K562 (cell line): ENCODE results near the gene GIPR. TPM values are rescaled to one million over a fixed set of nuclear protein-coding genes. Genes with fewer than 3 reads are reported as not detected.

Source experiments
- ATAC-seq: fragments of 200-7000 bp; cut with Tn5 transposase; 3 replicates; pipeline ENCODE4 v1.9.1; 2020; ENCODE audit warnings: moderate library complexity
- Bru-seq: library from RNA; stranded (reverse); fragments of 400-500 nt; gene quantifications from one replicate; lab custom pipeline; 2021; lab: Mats Ljungman, UMichigan
- BruChase-seq, 2 experiments: library from RNA; stranded (reverse); fragments of 400-500 nt; gene quantifications; one replicate each; lab custom pipeline; 2021; lab: Mats Ljungman, UMichigan
- BruUV-seq: library from RNA; stranded (reverse); fragments of 400-500 nt; replicated peaks from 2 replicates; lab custom pipeline; 2021; lab: Mats Ljungman, UMichigan
- CTCF ChIA-PET: fragments of 300-600 bp; formaldehyde crosslinking; extraction: SDS; loops from one replicate; lab custom pipeline; 2021; ENCODE audit warnings: low intra/inter-chr PET ratio; lab: Yijun Ruan, JAX
- POLR2A ChIA-PET: fragments of 300-600, 350-650 bp; sonication (Branson Sonifier 250); formaldehyde crosslinking; extraction: SDS; loops from one replicate; lab custom pipeline; 2021; ENCODE audit warnings: antibody characterized with exemption, inconsistent platforms; lab: Yijun Ruan, JAX
- DNase-seq, 4 experiments: peaks; one replicate each; pipeline versions ENCODE4 v3.0.0 to v3.0.0-alpha.2; 2011 to 2018; ENCODE audit warnings: low spot score in 3 of 4, mixed read lengths in 3 of 4; ENCODE audit errors: extremely low read depth in 1 of 4
- FAIRE-seq: peaks from 2 replicates; lab custom pipeline; 2011; peaks lifted over from hg19 to GRCh38; lab: Jason Lieb, UNC
- H2AFZ ChIP-seq: 2 replicates; pipeline ENCODE4 v1.6.0; 2011; ENCODE audit warnings: low read depth, low read length, control low read depth, inconsistent platforms
- H3K27ac ChIP-seq: fragments of 200-600 bp; 3 replicates; pipeline ENCODE4 v1.8.0; 2011; ENCODE audit warnings: low read depth, mild to moderate bottlenecking, control low read depth, inconsistent platforms, low read length, moderate library complexity, mixed read lengths; ENCODE audit errors: extremely low read depth
- H3K27me3 ChIP-seq, 2 experiments: fragments of 300-600 bp in 1 of 2; 2 replicates in 1 of 2; 3 replicates in 1 of 2; pipeline versions ENCODE4 v1.6.0 to v1.8.0; 2011; ENCODE audit warnings: inconsistent platforms in 2 of 2, low read length in 2 of 2, mild to moderate bottlenecking in 1 of 2, mixed read lengths in 1 of 2, moderate library complexity in 1 of 2; ENCODE audit not compliant: control insufficient read depth in 2 of 2, insufficient read depth in 2 of 2
- H3K36me3 ChIP-seq: fragments of 300-600 bp; 3 replicates; pipeline ENCODE4 v1.8.0; 2011; ENCODE audit warnings: mild to moderate bottlenecking, low read length, inconsistent platforms; ENCODE audit not compliant: control insufficient read depth, insufficient read depth
- H3K4me1 ChIP-seq, 2 experiments: fragments of 200-600 bp in 1 of 2; replicated peaks in 1 of 2; 2 replicates in 1 of 2; 3 replicates in 1 of 2; pipeline versions ENCODE4 v1.5.1 to v1.8.0; 2011; ENCODE audit warnings: inconsistent platforms in 2 of 2, low read length in 2 of 2, mild to moderate bottlenecking in 1 of 2, mixed read lengths in 1 of 2, moderate library complexity in 1 of 2; ENCODE audit not compliant: control insufficient read depth in 2 of 2, insufficient read depth in 2 of 2
- H3K4me2 ChIP-seq: 2 replicates; pipeline ENCODE4 v1.6.1; 2011; ENCODE audit warnings: low read length, control low read depth, inconsistent platforms, mixed read lengths; ENCODE audit not compliant: insufficient read depth
- H3K4me3 ChIP-seq: fragments of 200-600 bp; sonication (generic), shearing (Covaris generic); 2 replicates; pipeline ENCODE4 v1.5.1; 2016; ENCODE audit warnings: control low read depth, inconsistent platforms
- H3K79me2 ChIP-seq: fragments of 200-600 bp; 3 replicates; pipeline ENCODE4 v1.8.0; 2011; ENCODE audit warnings: low read length, inconsistent platforms; ENCODE audit not compliant: control insufficient read depth, insufficient read depth
- H3K9ac ChIP-seq, 2 experiments: 2 replicates each; pipeline versions ENCODE4 v1.6.0 to v1.6.1; 2011; ENCODE audit warnings: low read depth in 2 of 2, low read length in 2 of 2, control low read depth in 1 of 2, inconsistent platforms in 1 of 2, mild to moderate bottlenecking in 1 of 2, mixed read lengths in 1 of 2; ENCODE audit not compliant: insufficient read depth in 1 of 2
- H3K9me1 ChIP-seq: one replicate; pipeline ENCODE4 v1.6.0; 2011; ENCODE audit warnings: inconsistent platforms, mild to moderate bottlenecking, low read length, moderate library complexity; ENCODE audit not compliant: control insufficient read depth, insufficient read depth
- H3K9me3 ChIP-seq: replicated peaks from 2 replicates; pipeline ENCODE4 v1.5.1; 2011; ENCODE audit warnings: low read depth, low read length, inconsistent platforms; ENCODE audit not compliant: control insufficient read depth, insufficient read depth
- H4K20me1 ChIP-seq: replicated peaks from 2 replicates; pipeline ENCODE4 v1.6.1; 2011; ENCODE audit warnings: low read length, inconsistent platforms, mixed read lengths; ENCODE audit not compliant: control insufficient read depth, insufficient read depth
- ATF3 ChIP-seq, 2 experiments: fragments of 450-650 bp in 1 of 2; sonication (generic) in 1 of 2; formaldehyde crosslinking in 1 of 2; IDR thresholded peaks in 1 of 2; conservative IDR thresholded peaks in 1 of 2; 2 replicates each; pipeline versions ENCODE4 v1.6.1 to v1.8.1; 2016 to 2023; ENCODE audit warnings: mild to moderate bottlenecking in 2 of 2, moderate library complexity in 2 of 2, inconsistent platforms in 1 of 2, missing genetic modification reagents in 1 of 2
- BHLHE40 ChIP-seq: IDR thresholded peaks from 2 replicates; pipeline ENCODE4 v1.6.1; 2011; ENCODE audit warnings: low read length, improper control_type of control experiment
- CHD1 ChIP-seq: fragments of 200-600 bp; sonication (generic); IDR thresholded peaks from one replicate; pipeline ENCODE4 v1.6.1; 2012; ENCODE audit warnings: mild to moderate bottlenecking, moderate library complexity, low read length, inconsistent platforms
- CREM ChIP-seq: IDR thresholded peaks from 2 replicates; pipeline ENCODE4 v1.6.1; 2014; ENCODE audit warnings: antibody characterized with exemption, low read depth
- ESRRA ChIP-seq: fragments of 450-650 bp; IDR thresholded peaks from 2 replicates; pipeline ENCODE4 v1.6.1; 2014; ENCODE audit warnings: low read depth, mild to moderate bottlenecking, moderate library complexity, borderline replicate concordance
- PBX2 ChIP-seq, 2 experiments: IDR thresholded peaks in 1 of 2; conservative IDR thresholded peaks in 1 of 2; 2 replicates each; pipeline ENCODE4 v1.6.1; 2016; ENCODE audit warnings: low read depth in 2 of 2, mild to moderate bottlenecking in 1 of 2, missing compliant biosample characterization in 1 of 2, missing genetic modification characterization in 1 of 2, moderate library complexity in 1 of 2
- SMAD3 ChIP-seq: fragments of 450-650 bp; formaldehyde crosslinking; conservative IDR thresholded peaks from 2 replicates; pipeline ENCODE4 v1.4.0; 2020; ENCODE audit warnings: mild to moderate bottlenecking
- SMARCE1 ChIP-seq: fragments of 450-650 bp; IDR thresholded peaks from 2 replicates; pipeline ENCODE4 v1.7.1; 2016; ENCODE audit warnings: mild to moderate bottlenecking
- ZNF766 ChIP-seq: fragments of 200-800 bp; sonication (Bioruptor generic); conservative IDR thresholded peaks from 2 replicates; pipeline ENCODE4 v1.6.1; 2016; ENCODE audit warnings: missing genetic modification characterization, missing compliant biosample characterization
- WGBS: fragments of 100-300 bp; shearing (Covaris generic); methylation state at CpG from one replicate; pipeline ENCODE4 v1.1.6; 2016; ENCODE audit warnings: low coverage, mixed read lengths; ENCODE audit not compliant: insufficient coverage; ENCODE audit errors: missing lambda C conversion rate; 5-methylcytosine and 5-hydroxymethylcytosine counted together
- in situ Hi-C: fragments of 300-500 bp; cut with MboI; formaldehyde crosslinking; loops from 4 replicates; pipeline ENCODE4 v1.15.0; 2018; ENCODE audit warnings: inconsistent platforms, mixed read lengths
- intact Hi-C: fragments of 100-400 bp; cut with micrococcal nuclease; formaldehyde crosslinking; loops from 2 replicates; pipeline ENCODE4 v1.14.2; 2022
- long read RNA-seq, 3 experiments: library from polyadenylated mRNA in 2 of 3; library from RNA in 1 of 3; unstranded in 2 of 3; stranded (forward) in 1 of 3; transcript quantifications; one replicate each; pipeline ENCODE4 v2.0.0, GENCODE V29; 2019 to 2022
- polyA minus RNA-seq, 3 experiments: library from RNA; depleted of rRNA, polyadenylated mRNA; stranded (reverse); fragments of >200 nt; gene quantifications; 2 replicates each; pipeline ENCODE4 v1.2.3, GENCODE V29; 2011
- polyA plus RNA-seq, 8 experiments: library from polyadenylated mRNA; depleted of rRNA in 4 of 8; stranded (reverse) in 5 of 8; unstranded in 3 of 8; fragments of >200 nt; fragmentation: Nextera tagmentation in 2 of 8; fragmentation: Illumina TruSeq in 1 of 8; extraction: Ambion mirVana in 2 of 8; extraction: Trizol in 1 of 8; gene quantifications; 2 replicates each; pipeline versions ENCODE4 v1.2.1 to v1.2.3, GENCODE V29; 2011 to 2014; ENCODE audit warnings: inconsistent platforms in 1 of 8, missing spikeins in 1 of 8
- total RNA-seq, 7 experiments: library from RNA; depleted of rRNA in 6 of 7; stranded (reverse); fragments of >200 nt in 6 of 7; fragmentation: Illumina TruSeq in 2 of 7; extraction: Trizol in 2 of 7; gene quantifications; 2 replicates each; pipeline versions ENCODE4 v1.2.1 to v1.2.3, GENCODE V29; 2011 to 2021; ENCODE audit warnings: low replicate concordance in 1 of 7

The GIPR gene, protein sequence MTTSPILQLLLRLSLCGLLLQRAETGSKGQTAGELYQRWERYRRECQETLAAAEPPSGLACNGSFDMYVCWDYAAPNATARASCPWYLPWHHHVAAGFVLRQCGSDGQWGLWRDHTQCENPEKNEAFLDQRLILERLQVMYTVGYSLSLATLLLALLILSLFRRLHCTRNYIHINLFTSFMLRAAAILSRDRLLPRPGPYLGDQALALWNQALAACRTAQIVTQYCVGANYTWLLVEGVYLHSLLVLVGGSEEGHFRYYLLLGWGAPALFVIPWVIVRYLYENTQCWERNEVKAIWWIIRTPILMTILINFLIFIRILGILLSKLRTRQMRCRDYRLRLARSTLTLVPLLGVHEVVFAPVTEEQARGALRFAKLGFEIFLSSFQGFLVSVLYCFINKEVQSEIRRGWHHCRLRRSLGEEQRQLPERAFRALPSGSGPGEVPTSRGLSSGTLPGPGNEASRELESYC
- 167 and 311 TPM in 2 replicates for total RNA-seq (2011; cell fraction: chromatin; rRNA removed; ENCODE audit: low replicate concordance)
- total RNA-seq (2011; cell fraction: nucleolus; rRNA removed): 156 and 157 TPM in 2 replicates
- total RNA-seq (2011; cell fraction: nucleoplasm; rRNA removed): 157 and 215 TPM in 2 replicates
- total RNA-seq (2014; rRNA removed): 12.7 and 14.9 TPM in 2 replicates
- 13.4 and 13.6 TPM in 2 replicates for total RNA-seq (2014; rRNA removed; fragmentation: Illumina TruSeq; extraction: Trizol)
- 19.6 and 19.8 TPM in 2 replicates for total RNA-seq (2015; rRNA removed; fragmentation: Illumina TruSeq; extraction: Trizol)
- total RNA-seq (2021): 21.7 and 24.4 TPM in 2 replicates
- 10.7 and 14.0 TPM in 2 replicates for polyA plus RNA-seq (2011; rRNA removed)
- 5.8 and 6.6 TPM in 2 replicates for polyA plus RNA-seq (2011; cell fraction: cytosol; rRNA removed)
- polyA plus RNA-seq (2011; cell fraction: nucleus; rRNA removed): 109 and 181 TPM in 2 replicates
- polyA plus RNA-seq (2012): 31.1 and 55.4 TPM in 2 replicates
- polyA plus RNA-seq (2014; fragmentation: Illumina TruSeq; extraction: Trizol): 12.7 and 16.9 TPM in 2 replicates
- polyA plus RNA-seq (2014; fragmentation: Nextera tagmentation; extraction: Ambion mirVana): 1 to 10 TPM; 2.2 to 2.5 TPM
- 26.3 and 26.8 TPM in 2 replicates for polyA plus RNA-seq (2014; rRNA removed)
- 13.2 and 19.1 TPM in 2 replicates for polyA minus RNA-seq (2011; rRNA and poly(A)+ RNA removed)
- 7.3 and 11.5 TPM in 2 replicates for polyA minus RNA-seq (2011; cell fraction: cytosol; rRNA and poly(A)+ RNA removed)
- polyA minus RNA-seq (2011; cell fraction: nucleus; rRNA and poly(A)+ RNA removed): 49.4 and 54.7 TPM in 2 replicates
- Bru-seq, nascent RNA: percentile 80 among the genes with signal in this experiment
- BruChase-seq, experiment 1, labeled RNA remaining after a 2-hour chase: percentile 67 among the genes with signal in this experiment
- BruChase-seq, experiment 2, labeled RNA remaining after a 6-hour chase: percentile 63 among the genes with signal in this experiment
- long read RNA-seq, experiment 1, partial matches to known transcripts: 2 of 17 reads
- long read RNA-seq, experiment 1, other reads (novel, unspliced or antisense): 15 of 17 reads
- long read RNA-seq, experiment 2, partial matches to known transcripts: 0 of 5 reads
- long read RNA-seq, experiment 2, other reads (novel, unspliced or antisense): 5 of 5 reads
- long read RNA-seq, experiment 3, partial matches to known transcripts: 0 of 1 reads
- long read RNA-seq, experiment 3, other reads (novel, unspliced or antisense): 1 of 1 reads

DNA sequence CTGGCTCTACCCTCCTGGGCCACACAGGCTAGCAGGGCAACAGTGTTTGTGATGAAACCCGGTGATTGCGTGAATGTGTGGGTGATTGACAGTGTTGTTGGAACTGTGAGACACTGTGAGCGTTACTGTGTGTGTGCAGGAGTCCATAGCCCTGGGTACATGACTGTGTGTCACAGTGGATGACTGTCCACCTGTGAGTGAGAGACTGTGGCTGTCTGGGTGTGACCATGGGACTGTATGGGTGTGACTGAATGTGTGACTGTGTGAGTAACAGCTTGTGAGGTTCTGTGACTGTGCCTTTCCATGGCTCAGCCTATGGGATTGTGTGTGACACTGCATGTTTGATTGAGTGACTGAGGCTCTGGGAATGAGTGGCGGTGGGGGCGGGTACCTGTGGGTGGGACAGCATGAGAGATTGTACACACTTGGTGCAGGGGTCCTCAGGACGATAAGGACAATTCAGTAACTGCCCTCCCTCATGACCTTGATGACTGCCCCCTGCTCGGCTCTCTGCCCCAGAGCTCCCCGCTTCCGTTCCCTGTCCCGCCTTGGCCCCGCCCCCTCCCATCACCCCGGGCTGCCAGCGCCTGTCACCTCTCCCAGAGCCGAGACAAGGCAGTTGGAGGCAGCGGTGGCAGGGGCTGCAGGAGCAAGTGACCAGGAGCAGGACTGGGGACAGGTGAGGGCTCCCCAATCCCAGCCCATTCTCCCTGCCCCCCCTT is at the start of gene GIPR:
TSS of gene GIPR (plus strand) at position 602 of the 722 bp plus-strand sequence. CDS start 1,300 bp downstream, outside the sequence.
- H3K9me1 ChIP-seq: no peaks in the 10 kb centered on the region
- FAIRE-seq: peak; percentile 87
- ChIA-PET CTCF (interaction anchor here (0.6 kb wide), 1 partner anchor 14 kb away, joined by 3 read pairs; no protein-coding TSS in a partner anchor), POLR2A (interaction anchor here (0.6 to 2.7 kb wide), 8 partner anchors 9 to 227 kb away, joined by 3 to 7 read pairs (median 4); no protein-coding TSS in a partner anchor)
- H4K20me1 ChIP-seq: peaks cover 3% of the 10 kb centered on the region; the same call in 1 of the 2 replicates
- peak within 1 kb of the TSS; percentile 91 for H3K4me2 ChIP-seq
- DNase-seq: peak; percentile 88 to 91 (median 88)
- no peaks in the 10 kb centered on the region; a peak in 1 of 5 replicates for H3K27me3 ChIP-seq
- peak within 1 kb of the TSS; percentile 58 for H3K4me3 ChIP-seq
- peak; percentile 68 for ATAC-seq
- intact Hi-C loops: no loop called here
- no peaks in the 10 kb centered on the region for H3K9me3 ChIP-seq
- H3K36me3 ChIP-seq: peaks cover 15% of the 10 kb centered on the region
- peaks cover 33% of the 10 kb centered on the region for H3K79me2 ChIP-seq
- peak within 1 kb of the TSS; percentile 88 to 97 for H3K9ac ChIP-seq
- H2AFZ ChIP-seq: peak within 1 kb of the TSS; percentile 99
- no TSS peak for BruUV-seq
- under 1% methylated on average over 7 of the region's 15 CpGs for WGBS
- H3K4me1 ChIP-seq: peaks cover 16 to 40% of the 10 kb centered on the region in 2 experiments; a peak in 4 of 5 replicates
- in situ Hi-C loops: no loop called here
- H3K27ac ChIP-seq: peak within 1 kb of the TSS; percentile 92
- peak; percentile 90 for TF ChIP-seq ESRRA
- no peak; the same call in 1 of the 2 replicates for TF ChIP-seq PBX2 (CRISPR knock-in tag; IDR thresholded peaks at IDR 0.05; ENCODE audit: low read depth)
- TF ChIP-seq PBX2 (tag; conservative IDR thresholded peaks at IDR 0.05; ENCODE audit: low read depth): peak; percentile 77
- TF ChIP-seq ZNF766 (CRISPR knock-in tag): 0 out of 2 replicates have a peak, but pooled peaks have one; percentile 51
- TF ChIP-seq SMARCE1: no peak
- no peak for TF ChIP-seq CHD1
- TF ChIP-seq ATF3 (IDR thresholded peaks at IDR 0.05): peak; percentile 50
- TF ChIP-seq ATF3 (CRISPR knock-in tag; conservative IDR thresholded peaks at IDR 0.05): no peak
- no peak for TF ChIP-seq SMAD3 (CRISPR knock-in tag)
- TF ChIP-seq BHLHE40: 0 out of 2 replicates have a peak, but pooled peaks have one; percentile 24
- TF ChIP-seq CREM: peak; percentile 69
